ENCODE measurements around the gene RAB3GAP1. TPM values are rescaled to one million over a fixed set of nuclear protein-coding genes. Genes with fewer than 3 reads are reported as not detected.

Gene RAB3GAP1
- total RNA-seq, 4 donors from 2014 or later: 38.4 to 63.5 (median 53.8) TPM

- 77% methylated on average over 1 of the region's 1 CpG; no CpG with 5 or more reads in 1 of the 2 donors for WGBS, 2 donors (ENCODE audit: low coverage in 1 of 2)
- Histone ChIP-seq H3K4me1 (no peaks in the 10 kb centered on the region), H3K27me3 (no peaks in the 10 kb centered on the region), H3K36me3 (peaks cover 0 to 12% (median 5%) of the 10 kb centered on the region in 4 donors), H3K4me3 (no peak overlapping the region), H3K9me3 (no peaks in the 10 kb centered on the region), H3K27ac (no peak overlapping the region)
- DNase-seq: no peak
- intact Hi-C loops (cut with DNase I; ENCODE audit: low total_unique reads): no loop called here
- no peak for TF ChIP-seq CTCF (IDR thresholded peaks at IDR 0.05)
- TF ChIP-seq EP300 (IDR thresholded peaks at IDR 0.05; ENCODE audit: low read depth): no peak
- TF ChIP-seq POLR2AphosphoS5 (IDR thresholded peaks at IDR 0.05): no peak
- TF ChIP-seq POLR2A (IDR thresholded peaks at IDR 0.05): no peak
- in situ Hi-C loops (cut with MboI; ENCODE audit: low pct_ligation_motif_present in 1 of 4, low pct_unique_long_range_greater_than_20kb in 1 of 4, low sequenced_read_pairs in 3 of 4): no loop called here
Observed at GRCh38 chr2:135179689-135180088, 127.6 kb downstream of the RAB3GAP1 start.

- Histone ChIP-seq H3K9me3 (no peaks in the 10 kb centered on the region), H3K4me3 (no peak overlapping the region), H3K36me3 (peaks cover 0 to 5% (median 0%) of the 10 kb centered on the region in 4 donors), H3K4me1 (no peaks in the 10 kb centered on the region), H3K27ac (no peak overlapping the region), H3K27me3 (no peaks in the 10 kb centered on the region)
- intact Hi-C loops (cut with DNase I; ENCODE audit: low total_unique reads): no loop called here
- no peak for DNase-seq
- TF ChIP-seq POLR2A (IDR thresholded peaks at IDR 0.05) (no peak), POLR2AphosphoS5 (IDR thresholded peaks at IDR 0.05) (no peak), CTCF (IDR thresholded peaks at IDR 0.05) (no peak), EP300 (IDR thresholded peaks at IDR 0.05; ENCODE audit: low read depth) (no peak)
- in situ Hi-C loops (cut with MboI; ENCODE audit: low pct_ligation_motif_present in 1 of 4, low pct_unique_long_range_greater_than_20kb in 1 of 4, low sequenced_read_pairs in 3 of 4): no loop called here
- WGBS, 2 donors (ENCODE audit: low coverage in 1 of 2): 84% methylated on average over 8 of the region's 8 CpGs; no CpG with 5 or more reads in 1 of the 2 donors
Observed at GRCh38 chr2:135182190-135182589, 130.1 kb downstream of the RAB3GAP1 start.

DNA sequence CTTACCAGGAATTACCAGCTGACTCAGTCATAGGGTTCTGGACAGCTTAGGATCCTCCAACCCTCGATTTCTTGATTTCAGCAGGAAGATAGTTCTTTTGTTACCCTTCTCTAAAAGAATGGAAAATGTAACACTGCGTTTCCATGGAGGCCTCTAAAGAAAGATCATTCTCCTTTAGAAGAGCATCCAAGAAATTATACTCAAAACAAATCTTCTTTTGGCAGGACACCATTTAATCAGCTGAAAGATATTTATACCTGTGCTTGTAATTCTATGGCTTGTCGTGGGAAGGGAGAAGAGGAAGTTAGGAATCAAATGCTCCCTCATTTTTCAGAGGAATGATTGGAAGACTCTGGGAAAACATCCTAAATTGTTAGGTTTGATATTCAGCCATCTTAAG is 130.5 kb downstream of the RAB3GAP1 start:
- Histone ChIP-seq H3K27ac (no peak overlapping the region), H3K4me1 (no peaks in the 10 kb centered on the region), H3K36me3 (peaks cover 0 to under 1% (median 0%) of the 10 kb centered on the region in 4 donors), H3K4me3 (no peak overlapping the region), H3K27me3 (no peaks in the 10 kb centered on the region), H3K9me3 (no peaks in the 10 kb centered on the region)
- no peak for DNase-seq
- in situ Hi-C loops (cut with MboI; ENCODE audit: low pct_ligation_motif_present in 1 of 4, low pct_unique_long_range_greater_than_20kb in 1 of 4, low sequenced_read_pairs in 3 of 4) (no loop called here), intact Hi-C loops (cut with DNase I; ENCODE audit: low total_unique reads) (no loop called here)
- 76 to 77% methylated on average over 3 of the region's 3 CpGs for WGBS, 2 donors (ENCODE audit: low coverage in 1 of 2)
- TF ChIP-seq CTCF (IDR thresholded peaks at IDR 0.05) (no peak), POLR2A (IDR thresholded peaks at IDR 0.05) (no peak), POLR2AphosphoS5 (IDR thresholded peaks at IDR 0.05) (no peak), EP300 (IDR thresholded peaks at IDR 0.05; ENCODE audit: low read depth) (no peak)

GRCh38 chr2:135183822-135184221 is 131.7 kb downstream of the RAB3GAP1 start:
- no peak overlapping the region for H3K27ac ChIP-seq
- H3K27me3 ChIP-seq: no peaks in the 10 kb centered on the region
- no peak overlapping the region for H3K4me3 ChIP-seq
- H3K4me1 ChIP-seq: no peaks in the 10 kb centered on the region
- no peak for DNase-seq
- TF ChIP-seq POLR2A (IDR thresholded peaks at IDR 0.05) (no peak), EP300 (IDR thresholded peaks at IDR 0.05; ENCODE audit: low read depth) (no peak), CTCF (IDR thresholded peaks at IDR 0.05) (no peak), POLR2AphosphoS5 (IDR thresholded peaks at IDR 0.05) (no peak)
- WGBS, 2 donors (ENCODE audit: low coverage in 1 of 2): 88% methylated on average over 1 of the region's 1 CpG; no CpG with 5 or more reads in 1 of the 2 donors
- no peaks in the 10 kb centered on the region for H3K36me3 ChIP-seq
- intact Hi-C loops (cut with DNase I; ENCODE audit: low total_unique reads): no loop called here
- in situ Hi-C loops (cut with MboI; ENCODE audit: low pct_ligation_motif_present in 1 of 4, low pct_unique_long_range_greater_than_20kb in 1 of 4, low sequenced_read_pairs in 3 of 4): no loop called here
- peaks cover 0 to 5% of the 10 kb centered on the region in 2 donors for H3K9me3 ChIP-seq
